HG03103 (cell line): ENCODE results near the gene CXXC4.

Experiments
- ATAC-seq: cut with Tn5 transposase; IDR thresholded peaks from one replicate; pipeline ENCODE4 v1.9.1; 2021; ENCODE audit warnings: low read depth; ENCODE audit not compliant: unreplicated experiment

Gene CXXC4

DNA sequence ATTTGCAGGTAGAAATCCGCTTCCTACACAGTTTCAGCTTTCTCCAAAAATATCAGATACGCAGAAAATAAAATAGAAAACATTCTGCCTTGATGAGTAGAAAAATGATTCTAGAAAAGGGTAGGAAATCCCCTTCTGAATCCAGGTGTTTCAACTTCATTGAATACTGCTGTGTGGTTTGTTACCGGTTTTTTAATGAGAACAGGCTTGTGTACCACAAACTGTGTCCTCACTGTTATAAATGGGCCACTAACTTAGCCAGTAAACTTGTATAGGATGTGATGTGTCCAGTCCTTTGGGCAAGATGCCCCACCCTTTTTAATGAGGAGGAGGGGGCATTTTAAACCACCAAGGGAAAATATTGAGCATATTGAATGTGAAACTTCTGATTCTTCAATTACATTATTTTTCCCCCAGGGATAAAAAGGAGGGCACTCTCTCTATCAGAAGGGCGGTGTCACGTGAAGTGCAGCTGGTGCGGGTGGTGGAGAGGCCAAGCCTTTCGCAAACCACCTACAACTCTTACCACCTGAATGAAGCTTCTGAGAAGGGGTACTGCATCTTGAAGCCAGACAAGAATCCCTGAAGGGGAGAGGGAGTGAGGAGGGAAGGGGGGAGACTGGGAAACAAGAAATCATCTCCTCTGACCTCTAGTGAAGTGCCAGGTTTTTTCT, 4.5 kb downstream of the CXXC4 start:
- ATAC-seq: peak; percentile 25

DNA sequence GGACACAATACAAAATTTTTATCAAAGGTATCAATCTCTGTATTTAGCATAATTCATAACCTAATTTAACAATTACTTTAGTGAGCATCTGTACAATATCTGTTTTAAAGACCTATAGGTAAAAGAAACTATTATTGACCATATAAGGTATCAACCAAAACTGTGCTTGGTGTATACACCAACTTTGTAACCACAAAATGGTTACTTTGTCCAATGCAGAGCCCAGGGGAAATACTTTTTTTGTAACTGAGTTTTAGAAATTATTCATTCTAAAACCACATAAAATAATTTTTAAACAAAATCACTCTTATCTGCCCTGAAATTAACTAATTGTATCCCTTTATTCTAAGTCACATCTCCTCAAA, 5.0 kb downstream of the CXXC4 start:
- ATAC-seq: peak; percentile 29

DNA sequence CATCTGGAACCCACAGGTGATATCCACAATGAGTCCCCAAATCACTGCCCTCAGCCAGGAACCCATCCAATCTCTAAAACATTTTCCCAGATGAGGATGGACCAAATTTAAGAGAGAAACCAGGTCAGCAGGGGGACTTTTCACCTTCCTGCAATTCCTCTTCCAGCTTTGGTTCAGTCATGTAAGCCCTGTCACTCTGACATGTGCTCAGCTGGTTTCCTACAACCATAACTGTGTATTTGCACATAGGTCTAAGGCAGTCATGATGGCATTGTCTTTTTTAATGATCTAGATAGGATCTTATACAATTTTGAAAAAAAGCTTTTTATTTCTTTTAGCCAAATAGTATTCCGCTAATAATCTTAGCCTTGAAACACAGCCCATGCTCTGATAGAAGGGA, 6.5 kb downstream of the CXXC4 start:
- no peak for ATAC-seq

DNA sequence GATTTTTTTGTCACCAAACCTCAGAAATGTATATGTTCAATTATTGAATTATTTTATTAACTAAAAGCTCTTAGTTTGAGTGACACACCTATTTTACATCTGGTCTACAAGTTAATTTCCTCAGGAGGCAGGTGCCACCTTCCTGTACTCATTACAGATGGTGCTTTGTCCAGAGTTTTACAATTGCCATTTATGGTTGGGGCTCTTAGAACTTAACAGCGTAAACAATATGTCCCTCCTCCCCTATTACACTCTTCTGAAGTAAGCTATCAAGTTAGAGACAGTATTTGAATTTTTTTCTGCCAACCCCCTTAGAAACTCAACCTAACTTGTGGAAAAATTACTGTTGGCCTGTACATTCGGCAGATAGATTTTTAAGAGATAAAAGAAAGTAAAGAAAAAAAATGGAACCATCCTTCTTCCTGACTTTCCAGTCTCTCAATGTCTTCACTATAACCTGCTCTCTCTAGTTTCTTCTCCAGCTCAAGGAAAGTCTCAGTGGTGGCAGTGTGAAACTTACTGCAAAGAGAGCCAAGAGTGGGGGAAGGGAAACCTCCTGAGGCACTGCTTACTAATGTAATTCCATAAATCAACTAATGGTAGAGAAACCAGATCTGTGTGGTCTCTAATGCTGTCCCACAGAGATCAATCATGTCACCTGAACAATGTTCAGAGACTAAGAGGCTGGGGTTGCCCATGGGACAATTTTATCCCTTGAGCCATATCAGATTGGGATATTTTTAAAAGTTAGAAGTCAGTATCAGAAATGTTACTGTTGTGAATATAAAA, 7.8 kb downstream of the CXXC4 start:
- no peak for ATAC-seq

DNA sequence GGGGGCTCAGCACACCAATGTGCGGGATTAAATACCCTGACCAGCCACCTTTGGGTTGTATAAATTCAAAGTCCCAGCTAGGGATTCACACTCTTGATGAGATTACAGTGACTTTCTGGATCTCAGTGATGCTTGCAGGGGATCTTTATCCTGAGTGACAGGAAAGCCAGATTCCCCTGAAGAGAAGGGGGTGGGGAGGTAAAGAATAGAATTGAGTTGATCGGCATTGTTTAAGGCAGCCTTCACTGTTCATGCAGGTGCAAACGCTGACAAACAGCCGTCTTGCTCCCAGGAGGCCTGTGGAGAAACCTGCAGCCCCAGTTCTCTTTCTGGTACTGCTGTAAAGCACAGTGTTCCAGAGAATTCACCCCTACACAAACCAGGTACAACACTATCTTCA, 19.0 kb downstream of the CXXC4 start:
- ATAC-seq: no peak

DNA sequence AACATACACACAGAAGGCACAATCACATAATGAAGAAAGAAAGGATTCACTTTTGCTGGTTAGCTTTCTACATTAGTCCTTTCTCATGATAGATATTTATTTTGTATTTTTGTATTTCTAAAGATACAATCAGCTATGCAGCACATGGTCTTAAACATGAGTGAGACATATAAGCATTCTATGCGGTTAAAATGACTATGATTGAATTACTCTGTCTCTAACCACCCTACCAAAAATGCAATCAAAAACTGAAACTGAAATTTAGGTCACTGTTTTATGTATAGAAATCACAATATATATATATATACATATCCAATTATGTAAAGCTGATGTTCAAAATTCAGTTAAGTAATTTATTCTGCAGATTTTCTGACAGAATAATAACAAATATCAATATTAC, 21.9 kb downstream of the CXXC4 start:
- ATAC-seq: peak; percentile 57

DNA sequence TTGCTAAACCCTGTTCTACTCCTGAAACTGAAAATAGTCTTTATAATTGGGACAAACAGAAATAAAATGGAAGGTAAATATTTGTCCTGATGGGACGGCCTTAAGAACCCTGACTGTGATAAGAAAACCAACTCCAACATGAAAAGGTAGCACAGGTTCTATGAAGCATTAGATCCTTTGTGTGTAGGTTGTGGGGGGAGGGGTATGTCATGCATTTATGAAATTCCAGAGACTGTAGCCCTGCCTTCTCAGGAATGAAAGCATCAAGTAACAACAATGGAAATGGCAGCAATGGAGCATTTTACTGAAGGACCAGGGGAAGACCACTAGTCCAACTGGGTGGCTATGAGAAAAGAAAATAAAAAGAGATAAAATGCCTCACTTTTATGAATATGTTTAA, 23.9 kb downstream of the CXXC4 start:
- no peak for ATAC-seq

DNA sequence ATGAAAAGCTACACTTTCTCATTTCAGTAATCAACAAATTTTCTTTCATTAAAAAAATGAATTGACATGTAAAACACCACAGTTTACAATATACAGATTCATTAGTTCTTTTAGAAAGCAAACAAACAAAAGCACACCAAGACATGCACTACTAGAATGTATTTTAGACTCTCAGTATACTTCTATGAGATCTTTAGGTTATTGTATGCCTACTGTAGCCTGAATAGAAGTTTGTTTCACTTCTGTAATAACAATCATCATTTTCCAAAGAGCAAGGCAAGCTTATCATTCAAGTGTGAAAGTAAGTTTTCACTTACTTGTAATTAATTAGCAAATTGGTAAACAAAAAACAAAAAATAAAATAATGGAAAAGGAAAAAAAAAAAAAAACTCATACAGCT, 24.9 kb downstream of the CXXC4 start:
- ATAC-seq: no peak

DNA sequence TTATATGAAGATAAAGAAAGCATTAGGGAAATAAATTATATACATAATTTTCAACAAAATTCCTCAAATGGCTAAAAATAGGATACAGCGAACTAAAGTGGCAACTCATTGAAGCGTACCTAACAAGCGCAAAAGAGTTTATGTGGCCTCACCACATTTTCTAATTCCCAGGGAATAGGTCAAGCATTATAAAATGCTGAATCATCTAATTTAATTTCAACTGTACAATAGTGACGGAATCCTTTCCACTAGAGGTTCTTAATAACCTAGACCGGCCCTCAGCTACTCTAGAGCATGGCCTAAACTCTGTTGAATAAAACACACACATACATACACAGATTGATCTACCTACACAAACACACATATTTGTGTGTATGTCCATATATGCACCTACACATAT, 29.1 kb downstream of the CXXC4 start:
- no peak for ATAC-seq

DNA sequence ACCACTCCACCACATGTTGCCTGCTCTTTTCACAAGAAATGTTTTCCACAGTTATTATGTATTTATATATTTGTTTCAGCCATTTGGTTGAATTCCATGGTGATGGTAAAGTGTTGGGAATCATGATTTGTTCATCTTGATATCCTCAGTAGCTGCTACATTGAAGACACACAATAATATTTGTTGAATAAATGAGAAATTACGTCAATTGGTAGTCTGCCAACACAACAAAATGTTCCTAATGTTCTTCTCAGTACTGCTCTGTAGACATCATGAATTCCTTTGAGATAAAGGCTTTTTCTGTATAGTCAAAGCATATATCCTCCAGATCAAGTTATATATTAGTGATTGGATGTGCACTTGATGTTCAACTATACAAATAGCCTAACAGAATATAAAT, 29.5 kb downstream of the CXXC4 start:
- ATAC-seq: no peak

DNA sequence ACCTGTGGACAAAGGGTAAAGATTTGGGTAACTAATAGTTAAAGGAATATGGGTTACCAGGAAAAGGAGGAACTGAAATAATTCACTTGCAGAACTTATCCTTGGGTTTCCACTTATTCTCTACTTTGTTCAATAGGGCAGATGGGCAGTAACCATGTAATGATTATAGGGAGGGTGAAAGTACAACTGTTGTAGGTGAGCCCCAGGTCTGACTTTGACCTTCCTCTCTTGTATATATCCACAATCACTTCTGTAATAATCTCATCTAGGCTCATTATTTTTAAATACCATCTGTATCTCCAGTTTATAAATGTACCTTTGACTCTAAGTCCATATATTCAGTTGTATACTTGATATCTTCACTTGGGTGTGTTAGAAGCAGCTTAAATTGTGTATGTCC, 32.1 kb downstream of the CXXC4 start:
- ATAC-seq: no peak

DNA sequence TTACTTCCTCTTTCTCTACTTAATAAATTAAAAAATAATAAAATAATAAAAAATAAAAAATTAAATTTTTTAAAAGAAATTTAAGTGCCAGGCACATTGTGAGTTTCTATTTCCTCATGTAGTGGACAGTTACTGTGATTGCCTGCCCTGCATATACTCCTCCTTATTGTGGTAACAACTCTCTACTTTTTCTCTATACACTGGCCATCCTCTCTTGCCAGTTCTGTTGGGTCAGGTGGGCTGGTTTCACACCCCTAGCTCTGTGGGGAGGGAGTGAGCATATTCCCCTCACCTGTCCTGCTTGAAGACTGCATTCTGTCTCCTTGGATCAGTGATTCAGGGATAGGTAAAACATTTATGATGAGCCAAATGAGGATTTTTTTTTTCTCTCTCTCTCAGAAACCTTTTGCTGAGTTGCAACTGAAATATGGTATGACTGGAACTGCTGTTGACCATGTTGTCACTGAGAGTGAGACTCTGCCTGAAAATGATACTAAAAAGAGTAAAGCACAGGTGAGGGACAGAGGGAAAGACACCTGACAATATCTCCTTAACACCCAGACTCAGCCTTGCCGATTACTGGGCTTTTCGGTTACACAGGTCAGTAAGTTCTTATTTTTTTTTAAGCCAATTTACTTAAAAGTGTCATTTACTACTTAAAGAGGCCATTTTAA, 37.2 kb downstream of the CXXC4 start:
- ATAC-seq: no peak

DNA sequence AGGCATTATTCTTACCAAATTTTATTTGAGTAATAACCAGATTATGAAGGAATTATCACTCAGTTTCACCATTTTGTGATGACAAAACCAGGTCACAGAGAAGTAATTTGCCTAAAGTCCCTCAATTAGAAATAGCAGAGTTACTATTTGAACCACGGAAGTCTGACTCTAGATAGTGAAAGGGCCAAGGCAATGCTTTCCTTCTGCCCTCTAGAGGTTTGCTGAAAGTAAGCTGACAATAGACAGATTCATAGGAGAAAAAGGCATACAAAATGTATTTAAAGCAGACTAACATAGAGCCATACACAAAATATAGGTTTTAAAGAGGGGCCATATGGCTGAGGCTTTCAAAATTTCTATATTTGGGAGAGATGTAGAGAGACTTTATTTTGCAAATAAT, 43.1 kb downstream of the CXXC4 start:
- peak; percentile 81 for ATAC-seq

DNA sequence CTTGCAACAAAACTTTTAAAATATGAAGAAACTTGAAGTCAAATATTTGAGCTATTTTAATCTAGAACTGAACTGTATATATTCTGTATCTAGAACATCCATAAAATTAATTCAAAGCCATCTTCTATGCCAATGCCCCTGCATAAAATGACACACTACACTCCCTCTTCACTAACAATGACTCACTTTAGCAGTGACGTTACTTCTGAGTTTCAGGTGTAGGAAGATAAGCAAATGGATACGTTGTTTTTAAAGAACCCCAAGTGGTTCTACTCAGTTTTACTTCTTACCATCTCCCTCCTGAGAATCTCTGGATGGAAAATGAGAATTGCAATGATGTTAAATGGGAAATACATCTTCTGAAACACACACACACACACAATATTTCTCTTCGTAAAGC, 45.2 kb downstream of the CXXC4 start:
- no peak for ATAC-seq

DNA sequence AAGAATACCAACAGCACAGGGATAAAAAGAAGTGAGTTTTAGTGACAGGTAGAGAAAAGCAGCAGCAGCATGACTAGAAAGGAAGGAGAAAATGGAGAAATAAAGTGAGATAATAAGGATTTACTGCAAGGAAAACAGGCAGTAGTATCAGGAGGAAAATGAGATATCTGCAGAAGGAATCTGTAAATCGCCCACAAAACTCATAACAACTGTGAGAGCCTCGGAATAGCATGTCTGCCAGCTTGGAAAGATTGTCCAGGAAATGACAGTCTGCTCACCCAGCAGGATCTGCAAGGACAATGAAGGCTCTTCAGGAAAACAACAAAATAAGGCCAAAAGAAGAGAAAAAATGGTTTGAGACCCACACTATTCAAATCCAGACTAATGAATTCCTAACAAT, 47.4 kb downstream of the CXXC4 start:
- ATAC-seq: no peak

DNA sequence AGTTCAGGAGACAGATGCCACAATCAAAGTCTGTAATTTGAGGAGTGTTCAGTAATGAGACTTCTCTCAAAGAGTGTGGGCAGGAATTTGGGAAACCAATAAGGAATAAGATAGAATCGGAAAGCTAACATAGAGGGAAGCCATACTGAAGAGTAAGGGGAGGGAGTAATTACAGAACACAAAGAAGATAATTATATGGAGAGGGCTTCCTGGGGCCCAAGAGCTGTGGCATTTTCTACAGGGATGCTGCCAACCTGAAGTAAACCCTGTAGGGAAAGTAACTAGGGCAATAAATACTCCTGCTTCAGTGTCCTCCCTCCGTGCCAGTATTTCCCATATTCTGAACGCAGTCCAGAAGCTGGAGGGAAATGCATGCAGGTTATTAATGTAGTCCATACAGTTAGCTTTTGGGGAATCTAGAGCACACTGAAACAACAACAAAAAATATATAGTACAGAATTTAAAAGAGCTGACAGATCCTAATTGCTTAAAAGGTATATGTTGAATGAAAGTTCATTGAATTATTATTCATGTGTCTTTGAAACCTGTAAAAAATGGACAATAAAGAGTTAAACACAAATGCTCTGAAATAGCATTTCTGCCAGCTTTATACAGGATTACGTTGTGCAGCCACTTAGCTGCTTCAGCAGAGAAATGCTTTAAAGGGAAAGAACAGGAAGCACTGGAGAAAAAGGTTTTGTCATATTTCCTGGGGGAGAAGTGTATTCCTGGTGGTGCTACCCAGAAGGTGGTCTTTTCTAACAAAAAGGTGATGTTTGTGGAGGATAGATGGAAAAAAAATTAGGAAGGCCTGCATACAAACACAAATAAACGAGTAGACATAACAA, 48.0 kb downstream of the CXXC4 start:
- no peak for ATAC-seq

DNA sequence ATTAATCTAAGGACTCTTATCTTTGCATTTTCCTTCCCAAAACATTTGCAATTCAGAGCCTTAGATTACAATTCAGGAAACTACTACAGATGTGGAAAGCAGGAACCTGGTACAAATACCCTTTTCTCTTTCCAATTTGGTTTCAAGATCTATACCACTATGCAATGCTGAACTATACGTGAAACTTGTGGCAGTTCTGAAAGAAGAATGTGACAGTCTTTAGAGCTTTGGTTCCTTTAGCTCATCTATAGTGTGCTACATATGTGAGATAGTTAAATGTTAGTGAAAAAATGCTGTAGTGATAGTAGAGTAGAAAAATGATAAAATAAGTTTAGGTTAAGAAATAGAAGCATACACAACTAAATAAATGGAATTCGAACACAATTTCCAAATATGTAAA, 50.0 kb downstream of the CXXC4 start:
- ATAC-seq: no peak

DNA sequence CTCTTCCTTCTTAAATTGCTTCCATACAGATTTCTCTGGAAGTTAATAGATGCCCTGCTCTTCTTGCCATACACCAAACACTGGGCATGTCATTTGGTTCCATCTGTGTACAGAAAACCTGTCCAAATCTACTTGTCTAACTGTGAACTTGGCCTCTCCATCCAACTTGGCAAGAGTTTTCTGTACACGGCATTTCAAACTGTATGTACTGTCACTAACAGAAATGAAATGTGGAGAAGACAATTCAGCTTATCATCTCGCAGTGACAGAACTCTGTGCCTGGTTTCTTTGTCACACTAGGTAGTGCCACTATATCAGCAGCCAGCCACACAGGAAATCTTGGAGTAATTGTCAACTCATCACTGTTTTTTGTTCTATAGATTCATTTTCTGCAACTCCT, 58.2 kb downstream of the CXXC4 start:
- ATAC-seq: no peak

DNA sequence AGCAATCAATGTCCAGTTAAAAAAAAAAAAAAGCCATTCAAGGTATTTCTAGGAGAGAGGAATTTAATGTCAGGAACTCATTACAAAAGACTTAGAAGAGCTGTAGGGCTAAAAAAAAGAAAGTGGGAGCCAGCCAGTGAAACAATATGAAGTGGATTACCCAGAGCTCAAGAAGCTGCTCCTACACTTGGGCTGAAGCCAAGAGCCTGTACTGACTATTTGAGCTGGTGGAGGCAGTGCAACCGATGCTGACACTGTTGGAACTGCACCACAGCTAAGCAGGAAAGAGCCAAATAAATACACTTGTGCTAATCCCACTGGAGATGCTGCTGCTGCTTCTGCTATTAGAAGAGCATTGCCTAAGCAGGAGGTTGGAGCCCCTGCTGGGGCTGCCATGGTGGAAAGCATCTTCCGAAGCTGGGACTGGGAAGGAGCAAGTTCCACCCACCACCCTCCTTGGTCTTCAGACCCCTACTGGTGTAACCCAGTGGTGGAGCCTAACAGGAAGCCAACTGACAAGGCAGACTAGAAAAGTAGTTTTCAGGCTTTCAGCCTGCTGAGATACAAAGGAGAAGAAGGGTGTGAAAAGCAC, 65.4 kb downstream of the CXXC4 start:
- ATAC-seq: no peak

DNA sequence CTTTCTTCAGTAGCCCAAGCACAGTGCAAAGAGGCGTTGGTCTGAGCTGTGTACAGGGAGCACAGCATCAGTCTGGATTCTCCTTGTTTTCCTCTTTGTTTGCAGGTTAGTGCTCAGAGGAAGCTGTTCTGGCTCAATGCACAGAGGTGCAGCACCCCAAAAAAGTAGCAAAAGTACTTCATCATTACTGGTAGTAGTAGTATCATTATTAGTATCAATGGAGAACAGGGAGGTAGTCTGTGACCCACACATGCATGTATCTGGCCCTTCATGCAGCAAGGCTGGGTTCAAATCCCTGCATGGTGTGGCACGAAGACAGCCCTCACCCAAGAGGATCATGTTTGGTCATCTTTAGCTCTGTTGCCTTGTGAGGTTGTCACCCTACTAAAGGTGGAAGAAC, 68.7 kb downstream of the CXXC4 start:
- ATAC-seq: no peak

DNA sequence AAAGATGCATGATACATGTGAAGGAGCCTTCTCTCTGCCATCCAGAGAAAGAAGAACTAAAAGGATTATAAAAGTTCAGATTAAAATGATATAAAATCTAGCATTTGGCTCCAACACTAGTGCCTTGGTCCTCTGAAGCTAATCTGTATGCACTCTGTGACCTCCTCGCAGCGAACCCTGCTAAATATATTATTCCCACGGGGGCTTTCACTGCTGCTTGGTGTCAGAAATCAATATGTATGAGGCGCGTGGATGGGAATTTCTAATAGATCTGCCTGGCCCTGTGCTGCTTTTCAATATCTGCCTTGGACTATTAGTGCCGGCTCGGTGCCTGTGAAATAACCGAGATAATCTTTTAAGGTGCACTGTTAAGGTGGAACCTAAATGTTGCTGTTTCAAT, 69.7 kb downstream of the CXXC4 start:
- ATAC-seq: no peak
